Prostate gland (tissue), 2 donors: ENCODE data around the gene CLPTM1.

Experiments
- POLR2A ChIP-seq: fragments of 450-650 bp; IDR thresholded peaks from one replicate; pipeline ENCODE4 v1.6.1; 2016; ENCODE audit warnings: antibody characterized with exemption, mild to moderate bottlenecking
- POLR2AphosphoS5 ChIP-seq: sonication (generic); formaldehyde crosslinking; IDR thresholded peaks from one replicate; pipeline ENCODE4 v1.6.1; 2017; ENCODE audit warnings: antibody characterized with exemption
- TF ChIP-seq, protein P1 (sequence below), 4 experiments: fragments of 200-600 bp in 2 of 4; fragments of 450-650 bp in 2 of 4; sonication (generic) in 2 of 4; IDR thresholded peaks; 1 replicate in 3 of 4; 2 replicates in 1 of 4; pipeline ENCODE4 v1.5.1; 2016 to 2019; ENCODE audit warnings: antibody characterized with exemption in 4 of 4, mild to moderate bottlenecking in 2 of 4, moderate library complexity in 2 of 4

DNA sequence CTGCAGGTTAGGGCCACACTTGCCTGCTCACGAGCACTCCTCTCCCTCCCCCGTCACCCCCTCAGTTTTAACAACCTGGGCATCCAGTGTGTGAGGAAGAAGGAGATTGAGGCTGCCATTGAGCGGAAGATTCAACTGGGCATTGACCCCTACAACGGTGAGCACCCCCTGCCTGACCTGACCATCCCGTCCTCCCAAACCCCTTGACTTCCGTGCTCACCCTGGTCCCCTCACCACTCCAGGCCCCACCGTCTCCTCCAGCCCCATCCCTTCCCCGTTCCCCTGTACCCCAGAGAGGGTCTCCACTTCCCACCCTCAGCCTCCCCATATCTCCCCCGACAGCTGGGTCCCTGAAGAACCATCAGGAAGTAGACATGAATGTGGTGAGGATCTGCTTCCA, 70.1 kb downstream of the CLPTM1 start:
- TF ChIP-seq, protein P1, sequence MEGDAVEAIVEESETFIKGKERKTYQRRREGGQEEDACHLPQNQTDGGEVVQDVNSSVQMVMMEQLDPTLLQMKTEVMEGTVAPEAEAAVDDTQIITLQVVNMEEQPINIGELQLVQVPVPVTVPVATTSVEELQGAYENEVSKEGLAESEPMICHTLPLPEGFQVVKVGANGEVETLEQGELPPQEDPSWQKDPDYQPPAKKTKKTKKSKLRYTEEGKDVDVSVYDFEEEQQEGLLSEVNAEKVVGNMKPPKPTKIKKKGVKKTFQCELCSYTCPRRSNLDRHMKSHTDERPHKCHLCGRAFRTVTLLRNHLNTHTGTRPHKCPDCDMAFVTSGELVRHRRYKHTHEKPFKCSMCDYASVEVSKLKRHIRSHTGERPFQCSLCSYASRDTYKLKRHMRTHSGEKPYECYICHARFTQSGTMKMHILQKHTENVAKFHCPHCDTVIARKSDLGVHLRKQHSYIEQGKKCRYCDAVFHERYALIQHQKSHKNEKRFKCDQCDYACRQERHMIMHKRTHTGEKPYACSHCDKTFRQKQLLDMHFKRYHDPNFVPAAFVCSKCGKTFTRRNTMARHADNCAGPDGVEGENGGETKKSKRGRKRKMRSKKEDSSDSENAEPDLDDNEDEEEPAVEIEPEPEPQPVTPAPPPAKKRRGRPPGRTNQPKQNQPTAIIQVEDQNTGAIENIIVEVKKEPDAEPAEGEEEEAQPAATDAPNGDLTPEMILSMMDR (IDR thresholded peaks at IDR 0.05) = no peak
- TF ChIP-seq POLR2AphosphoS5 (no peak), POLR2A (no peak)
